Measurements from ENCODE around the gene PLEK2. TPM values are rescaled to one million over a fixed set of nuclear protein-coding genes. Genes with fewer than 3 reads are reported as not detected.

The PLEK2 gene
- total and polyA plus RNA-seq, 2 experiments from 2014 or later: 1.0 to 2.2 TPM

GRCh38 chr14:67396381-67396970 is 15.5 kb downstream of the PLEK2 start:
- Histone ChIP-seq H3K4me3 (no peak overlapping the region), H3K4me2 (no peak overlapping the region), H2AFZ (no peak overlapping the region), H3K4me1 (ENCODE audit: insufficient read depth) (no peaks in the 10 kb centered on the region), H3K27ac (ENCODE audit: low read depth) (no peak overlapping the region), H3K36me3 (ENCODE audit: insufficient read depth) (no peaks in the 10 kb centered on the region), H4K20me1 (replicated peaks; ENCODE audit: insufficient read depth) (no peaks in the 10 kb centered on the region), H3F3A (replicated peaks; ENCODE audit: low read depth) (no peaks in the 10 kb centered on the region), H3K9me2 (ENCODE audit: insufficient read depth) (no peaks in the 10 kb centered on the region), H3K27me3 (ENCODE audit: insufficient read depth) (no peaks in the 10 kb centered on the region), H3K79me2 (replicated peaks; ENCODE audit: insufficient read depth) (no peaks in the 10 kb centered on the region)
- DNase-seq (ENCODE audit: low spot score): peak; percentile 19
- no peak overlapping the region for H3K4me3 Mint-ChIP-seq
- no peak; the same call in 2 of the 3 replicates for ATAC-seq
- H3K27me3 Mint-ChIP-seq (ENCODE audit: insufficient read depth, low read depth, poor library complexity): peaks cover 14% of the 10 kb centered on the region
- H3K36me3 Mint-ChIP-seq (ENCODE audit: low read depth): no peaks in the 10 kb centered on the region
- H3K27ac Mint-ChIP-seq: no peak overlapping the region
- TF ChIP-seq STAT1 (IDR thresholded peaks at IDR 0.05; ENCODE audit: unreplicated experiment) (no peak), ZNF462 (CRISPR knock-in tag; IDR thresholded peaks at IDR 0.05) (no peak), NANOG (IDR thresholded peaks at IDR 0.05; ENCODE audit: borderline replicate concordance) (no peak), EZH2phosphoT487 (IDR thresholded peaks at IDR 0.05; ENCODE audit: unreplicated experiment) (no peak), CREB1 (CRISPR knock-in tag; IDR thresholded peaks at IDR 0.05; ENCODE audit: low read depth) (no peak), ZNF331 (CRISPR knock-in tag; IDR thresholded peaks at IDR 0.05; ENCODE audit: low read depth) (no peak), JUNB (IDR thresholded peaks at IDR 0.05; ENCODE audit: unreplicated experiment) (no peak), POLR2AphosphoS5 (IDR thresholded peaks at IDR 0.05; ENCODE audit: low read depth) (no peak), ZNF114 (CRISPR knock-in tag; IDR thresholded peaks at IDR 0.05) (no peak), EZH2 (IDR thresholded peaks at IDR 0.05; ENCODE audit: low read depth, unreplicated experiment) (no peak)
- TF ChIP-seq, protein P1, sequence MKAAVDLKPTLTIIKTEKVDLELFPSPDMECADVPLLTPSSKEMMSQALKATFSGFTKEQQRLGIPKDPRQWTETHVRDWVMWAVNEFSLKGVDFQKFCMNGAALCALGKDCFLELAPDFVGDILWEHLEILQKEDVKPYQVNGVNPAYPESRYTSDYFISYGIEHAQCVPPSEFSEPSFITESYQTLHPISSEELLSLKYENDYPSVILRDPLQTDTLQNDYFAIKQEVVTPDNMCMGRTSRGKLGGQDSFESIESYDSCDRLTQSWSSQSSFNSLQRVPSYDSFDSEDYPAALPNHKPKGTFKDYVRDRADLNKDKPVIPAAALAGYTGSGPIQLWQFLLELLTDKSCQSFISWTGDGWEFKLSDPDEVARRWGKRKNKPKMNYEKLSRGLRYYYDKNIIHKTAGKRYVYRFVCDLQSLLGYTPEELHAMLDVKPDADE (IDR thresholded peaks at IDR 0.05): no peak
- TF ChIP-seq, protein P2, sequence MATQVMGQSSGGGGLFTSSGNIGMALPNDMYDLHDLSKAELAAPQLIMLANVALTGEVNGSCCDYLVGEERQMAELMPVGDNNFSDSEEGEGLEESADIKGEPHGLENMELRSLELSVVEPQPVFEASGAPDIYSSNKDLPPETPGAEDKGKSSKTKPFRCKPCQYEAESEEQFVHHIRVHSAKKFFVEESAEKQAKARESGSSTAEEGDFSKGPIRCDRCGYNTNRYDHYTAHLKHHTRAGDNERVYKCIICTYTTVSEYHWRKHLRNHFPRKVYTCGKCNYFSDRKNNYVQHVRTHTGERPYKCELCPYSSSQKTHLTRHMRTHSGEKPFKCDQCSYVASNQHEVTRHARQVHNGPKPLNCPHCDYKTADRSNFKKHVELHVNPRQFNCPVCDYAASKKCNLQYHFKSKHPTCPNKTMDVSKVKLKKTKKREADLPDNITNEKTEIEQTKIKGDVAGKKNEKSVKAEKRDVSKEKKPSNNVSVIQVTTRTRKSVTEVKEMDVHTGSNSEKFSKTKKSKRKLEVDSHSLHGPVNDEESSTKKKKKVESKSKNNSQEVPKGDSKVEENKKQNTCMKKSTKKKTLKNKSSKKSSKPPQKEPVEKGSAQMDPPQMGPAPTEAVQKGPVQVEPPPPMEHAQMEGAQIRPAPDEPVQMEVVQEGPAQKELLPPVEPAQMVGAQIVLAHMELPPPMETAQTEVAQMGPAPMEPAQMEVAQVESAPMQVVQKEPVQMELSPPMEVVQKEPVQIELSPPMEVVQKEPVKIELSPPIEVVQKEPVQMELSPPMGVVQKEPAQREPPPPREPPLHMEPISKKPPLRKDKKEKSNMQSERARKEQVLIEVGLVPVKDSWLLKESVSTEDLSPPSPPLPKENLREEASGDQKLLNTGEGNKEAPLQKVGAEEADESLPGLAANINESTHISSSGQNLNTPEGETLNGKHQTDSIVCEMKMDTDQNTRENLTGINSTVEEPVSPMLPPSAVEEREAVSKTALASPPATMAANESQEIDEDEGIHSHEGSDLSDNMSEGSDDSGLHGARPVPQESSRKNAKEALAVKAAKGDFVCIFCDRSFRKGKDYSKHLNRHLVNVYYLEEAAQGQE (IDR thresholded peaks at IDR 0.05; ENCODE audit: unreplicated experiment): no peak
- TF ChIP-seq, protein P3, sequence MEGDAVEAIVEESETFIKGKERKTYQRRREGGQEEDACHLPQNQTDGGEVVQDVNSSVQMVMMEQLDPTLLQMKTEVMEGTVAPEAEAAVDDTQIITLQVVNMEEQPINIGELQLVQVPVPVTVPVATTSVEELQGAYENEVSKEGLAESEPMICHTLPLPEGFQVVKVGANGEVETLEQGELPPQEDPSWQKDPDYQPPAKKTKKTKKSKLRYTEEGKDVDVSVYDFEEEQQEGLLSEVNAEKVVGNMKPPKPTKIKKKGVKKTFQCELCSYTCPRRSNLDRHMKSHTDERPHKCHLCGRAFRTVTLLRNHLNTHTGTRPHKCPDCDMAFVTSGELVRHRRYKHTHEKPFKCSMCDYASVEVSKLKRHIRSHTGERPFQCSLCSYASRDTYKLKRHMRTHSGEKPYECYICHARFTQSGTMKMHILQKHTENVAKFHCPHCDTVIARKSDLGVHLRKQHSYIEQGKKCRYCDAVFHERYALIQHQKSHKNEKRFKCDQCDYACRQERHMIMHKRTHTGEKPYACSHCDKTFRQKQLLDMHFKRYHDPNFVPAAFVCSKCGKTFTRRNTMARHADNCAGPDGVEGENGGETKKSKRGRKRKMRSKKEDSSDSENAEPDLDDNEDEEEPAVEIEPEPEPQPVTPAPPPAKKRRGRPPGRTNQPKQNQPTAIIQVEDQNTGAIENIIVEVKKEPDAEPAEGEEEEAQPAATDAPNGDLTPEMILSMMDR (conservative IDR thresholded peaks at IDR 0.05; ENCODE audit: low read depth in 2 of 2): no peak
- peaks cover 4% of the 10 kb centered on the region for H3K4me1 Mint-ChIP-seq
- no peaks in the 10 kb centered on the region for H3K9me3 Mint-ChIP-seq
